ENCODE measurements around the gene MAST4.

MAST4 gene

DNA sequence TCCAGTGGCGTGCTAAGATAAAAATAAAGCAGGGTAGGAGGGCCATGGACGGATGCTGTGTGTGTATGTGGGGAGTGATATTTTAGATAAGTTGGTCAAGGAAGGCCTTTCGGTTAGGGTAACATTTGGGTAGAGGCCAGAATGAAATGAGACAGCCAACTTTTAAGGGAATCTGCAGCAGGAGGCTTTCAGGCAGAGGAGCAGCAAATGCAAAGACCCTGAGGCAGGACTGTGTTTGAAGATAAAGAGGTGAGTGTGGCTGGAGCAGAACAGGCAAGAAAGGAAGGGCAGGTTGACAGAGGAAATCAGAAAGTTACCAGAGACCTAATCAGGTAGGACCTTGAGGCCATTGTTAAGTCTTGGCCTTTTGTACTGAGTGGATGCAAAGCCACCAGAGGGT lies 106.2 kb downstream of the MAST4 start:
- no peak for DNase-seq

DNA sequence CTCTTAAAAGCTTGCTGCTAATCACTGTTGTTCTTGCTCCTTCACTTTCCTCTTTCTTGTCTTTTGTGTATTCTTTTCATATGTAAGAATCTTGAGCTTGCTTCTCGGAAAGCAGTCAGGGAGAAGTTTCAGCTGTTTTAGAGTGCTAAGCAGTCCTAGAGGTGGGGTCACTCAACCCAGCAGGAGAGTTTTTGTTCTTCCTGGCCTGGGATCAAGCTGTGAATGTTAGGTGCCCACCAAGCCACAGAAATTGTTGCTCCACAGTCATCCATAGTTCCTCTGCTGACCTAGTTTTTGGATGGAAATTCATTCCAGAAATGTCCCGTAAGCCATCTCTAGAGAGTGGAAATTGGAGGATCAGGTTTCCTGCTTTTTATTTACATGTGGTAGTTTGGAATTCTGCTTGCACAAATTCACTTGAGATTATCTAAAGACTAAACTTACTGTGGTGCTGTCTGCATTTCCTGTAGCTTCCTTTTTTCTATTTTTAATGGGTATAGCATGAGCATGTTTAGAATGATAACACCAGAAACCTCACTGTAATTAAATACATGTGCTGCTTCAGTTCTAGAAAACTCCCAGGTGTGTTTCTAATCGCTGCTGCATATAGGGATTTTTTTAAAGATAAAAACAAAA lies 108.7 kb downstream of the MAST4 start:
- DNase-seq: no peak

DNA sequence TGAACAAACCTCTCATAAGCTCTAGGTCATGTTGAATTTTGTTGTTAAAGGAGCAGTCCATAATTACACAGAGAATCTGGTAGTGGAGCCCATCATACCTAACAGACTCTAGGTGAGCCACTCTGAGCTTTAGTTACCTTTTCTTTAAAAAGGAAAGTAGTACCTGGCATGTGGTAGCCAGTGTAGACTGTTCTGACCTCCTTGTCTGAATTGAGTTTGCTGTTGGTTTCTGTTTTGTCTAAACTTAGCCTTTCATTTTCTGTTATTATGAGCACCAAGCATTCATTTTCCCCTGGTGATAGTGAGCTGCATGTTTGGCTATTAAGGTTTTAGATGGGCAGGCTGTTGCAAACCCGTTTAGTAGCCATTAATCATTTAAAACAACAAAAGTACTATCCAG lies 112.2 kb downstream of the MAST4 start:
- no peak for DNase-seq

DNA sequence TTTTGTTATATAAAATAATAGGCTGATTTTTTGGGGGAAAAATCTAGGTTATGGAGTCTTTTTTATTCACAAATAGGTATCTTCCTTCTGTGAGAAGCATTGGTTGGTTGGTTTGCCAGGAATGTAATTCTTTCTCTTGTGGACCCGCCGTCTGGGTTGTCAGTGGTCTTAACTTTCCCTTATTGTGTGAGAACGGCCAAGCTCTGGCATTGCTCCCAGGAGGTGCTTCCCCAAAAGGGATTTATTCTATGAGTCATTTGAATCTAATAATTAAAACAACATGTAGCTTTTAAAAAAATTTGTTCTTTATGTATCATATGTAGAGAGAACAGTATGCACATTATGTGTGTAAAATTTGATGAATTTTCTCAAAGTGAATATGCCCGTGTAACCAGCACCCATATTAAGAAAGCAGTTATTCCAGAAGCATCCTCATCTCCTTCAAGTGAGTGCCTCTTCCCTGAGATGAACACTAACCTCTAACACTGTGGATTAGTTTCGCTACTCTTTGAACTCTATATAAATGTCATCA lies 114.4 kb downstream of the MAST4 start:
- no peak for DNase-seq

DNA sequence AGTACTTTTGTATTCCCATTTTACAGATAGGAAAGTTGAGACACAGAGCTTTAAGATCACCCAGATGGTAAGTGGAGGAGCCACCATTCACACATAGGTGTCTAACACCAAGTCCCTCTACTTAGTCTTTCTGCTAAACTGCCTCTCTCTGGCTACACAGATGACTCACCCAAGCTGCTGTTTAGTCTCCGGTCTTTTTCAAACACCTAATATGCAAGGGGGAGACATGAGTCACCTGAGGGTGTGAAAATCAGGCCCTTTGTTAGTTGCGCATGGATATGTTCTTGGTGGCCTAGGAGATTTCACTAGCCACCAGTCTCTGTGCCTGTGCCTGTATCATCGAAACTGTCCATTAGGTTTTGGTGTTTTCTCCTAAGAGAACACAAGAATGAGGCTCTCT lies 117.8 kb downstream of the MAST4 start:
- peak; percentile 71 for DNase-seq

DNA sequence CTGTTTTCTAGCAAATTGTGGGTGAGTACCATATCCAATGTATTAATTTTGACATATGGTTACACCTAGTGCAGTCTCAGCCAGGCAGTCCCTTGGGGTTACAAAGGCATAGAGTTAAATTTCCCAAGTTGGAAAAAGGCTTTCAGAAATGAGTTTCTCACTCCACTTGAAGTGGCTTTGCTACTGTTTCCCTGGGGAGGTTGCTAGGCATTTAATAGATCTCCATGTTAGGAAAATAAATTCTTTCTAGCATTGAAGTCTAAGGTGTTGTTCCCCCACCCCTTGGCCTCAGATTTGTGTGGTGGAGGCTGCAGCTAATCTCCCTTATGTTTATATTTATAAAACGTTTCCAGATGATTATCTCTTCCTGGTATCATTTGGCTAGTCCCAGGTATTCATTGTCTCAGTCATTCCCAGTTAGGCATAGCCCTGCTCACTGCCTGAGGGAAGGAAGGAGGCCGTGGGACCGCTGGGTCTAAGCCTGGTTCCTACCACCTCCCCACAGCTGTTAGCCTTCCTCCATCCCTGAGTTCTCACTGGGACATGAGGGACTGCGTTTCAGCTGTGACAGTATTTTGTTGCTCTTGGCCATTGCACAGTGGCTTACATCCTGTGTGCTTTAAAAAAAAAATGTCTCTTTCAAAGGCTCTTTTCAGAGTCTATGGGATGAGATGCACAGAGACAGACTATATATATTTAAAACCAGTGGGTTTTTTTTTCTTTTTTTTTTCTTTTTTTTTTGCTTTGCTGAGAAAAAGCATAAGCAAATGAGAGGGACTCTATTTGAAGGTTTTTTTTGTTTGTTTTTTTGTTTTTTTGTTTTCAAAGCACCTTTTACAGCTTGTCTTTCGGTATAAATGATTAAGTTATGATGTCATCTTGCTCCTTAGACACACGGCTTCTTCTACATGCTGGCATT lies 121.5 kb downstream of the MAST4 start:
- no peak for DNase-seq

DNA sequence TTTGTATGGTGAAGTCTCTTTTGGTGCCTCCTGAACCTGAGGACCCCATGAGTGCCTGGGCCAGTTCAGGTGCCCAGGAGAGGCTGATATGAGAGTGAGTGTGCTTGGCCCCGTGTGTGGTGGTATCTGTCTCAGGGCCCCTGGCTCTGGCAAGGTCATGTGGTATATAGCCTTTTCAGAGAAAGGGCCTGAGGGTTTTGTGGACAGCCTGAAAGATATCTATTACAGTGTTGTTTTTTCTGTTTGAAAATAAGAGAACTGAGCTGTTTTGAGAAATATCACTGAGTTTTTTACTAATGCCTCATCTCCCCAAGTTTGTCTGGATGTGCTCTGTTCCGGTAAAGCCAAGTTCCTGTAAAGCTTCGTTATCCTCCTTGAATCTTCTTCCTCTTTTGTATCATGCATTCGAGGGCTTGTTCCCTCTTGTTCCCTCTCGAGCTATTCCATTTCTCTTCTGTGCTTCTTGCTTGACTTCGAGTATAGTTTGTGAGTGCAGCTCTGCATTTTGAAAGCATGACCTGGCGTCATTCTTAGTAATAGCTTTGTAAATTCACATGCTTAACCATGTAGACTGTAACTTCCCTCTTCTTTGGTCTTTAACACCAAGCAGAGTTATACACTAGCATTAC lies 122.3 kb downstream of the MAST4 start:
- no peak for DNase-seq

DNA sequence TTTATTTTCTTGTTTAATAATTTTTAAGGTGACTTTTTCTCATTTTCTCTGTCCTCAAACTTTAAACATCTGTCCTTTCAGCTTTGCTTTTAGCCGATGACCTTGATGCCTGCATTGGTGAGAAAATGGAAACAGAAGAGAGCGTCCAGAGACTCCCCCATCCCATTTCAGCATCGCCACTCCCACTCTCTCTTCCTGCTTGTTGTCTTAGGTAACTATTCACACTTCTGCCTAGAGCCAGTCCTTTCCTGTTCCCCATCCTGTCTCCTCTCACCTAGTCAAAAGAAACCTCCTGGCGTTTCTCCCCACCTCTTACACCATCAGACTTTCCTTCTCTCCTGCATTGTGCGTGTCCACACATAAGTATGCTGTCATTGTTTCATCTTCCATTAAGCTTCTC lies 124.6 kb downstream of the MAST4 start:
- no peak for DNase-seq

DNA sequence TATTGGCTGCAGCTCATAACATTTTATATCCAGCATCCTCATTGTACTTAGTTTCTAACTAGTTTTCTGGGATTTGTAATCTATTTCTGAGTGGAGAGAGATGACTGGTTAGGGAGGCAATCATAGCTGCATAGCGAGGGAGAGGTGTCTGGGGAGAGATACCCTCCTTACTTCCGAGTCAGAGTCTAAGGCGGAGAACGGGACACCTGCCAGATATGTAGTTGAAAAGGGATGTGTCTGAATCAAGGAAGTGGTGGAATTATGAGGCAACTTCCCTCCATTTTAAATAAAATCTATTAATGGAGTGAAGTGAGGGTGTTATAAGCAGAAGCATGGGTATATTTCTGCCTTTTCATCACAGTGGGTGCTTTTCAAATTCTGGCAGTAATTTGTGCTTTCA lies 126.5 kb downstream of the MAST4 start:
- no peak for DNase-seq

DNA sequence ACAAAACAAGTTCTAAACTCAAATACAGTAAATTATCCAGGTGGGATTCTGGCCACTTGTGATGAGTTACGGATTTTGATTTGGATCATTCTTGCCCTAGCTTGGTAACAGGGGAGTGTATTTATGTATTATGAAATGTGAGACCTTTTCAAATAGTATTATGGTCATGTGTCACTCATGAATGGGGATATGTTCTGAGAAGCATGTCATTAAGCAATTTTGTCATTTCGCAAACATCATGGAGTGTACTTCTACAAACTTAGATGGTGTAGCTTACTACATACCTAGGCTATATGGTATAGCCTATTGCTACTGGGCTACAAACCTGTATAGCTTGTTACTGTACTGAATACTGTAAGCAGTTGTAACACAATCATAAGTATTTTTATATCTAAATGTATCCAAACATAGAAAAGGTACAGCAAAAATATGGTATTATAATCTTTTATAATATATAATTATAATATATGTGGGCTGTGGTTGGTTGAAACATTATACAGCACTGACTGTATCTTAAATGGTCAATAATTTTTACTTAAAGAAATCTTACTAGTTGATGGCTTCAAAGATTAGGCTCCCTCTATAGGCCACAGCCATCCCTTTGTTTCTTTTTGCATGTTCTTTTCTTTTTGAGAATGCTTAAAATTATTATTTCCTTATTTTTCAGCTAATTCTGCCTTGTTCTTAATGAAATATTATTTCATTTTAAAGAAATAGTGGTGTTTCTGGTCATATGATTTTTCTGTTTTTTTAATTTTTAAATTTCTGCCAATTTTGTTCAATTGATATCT lies 128.4 kb downstream of the MAST4 start:
- DNase-seq: no peak

DNA sequence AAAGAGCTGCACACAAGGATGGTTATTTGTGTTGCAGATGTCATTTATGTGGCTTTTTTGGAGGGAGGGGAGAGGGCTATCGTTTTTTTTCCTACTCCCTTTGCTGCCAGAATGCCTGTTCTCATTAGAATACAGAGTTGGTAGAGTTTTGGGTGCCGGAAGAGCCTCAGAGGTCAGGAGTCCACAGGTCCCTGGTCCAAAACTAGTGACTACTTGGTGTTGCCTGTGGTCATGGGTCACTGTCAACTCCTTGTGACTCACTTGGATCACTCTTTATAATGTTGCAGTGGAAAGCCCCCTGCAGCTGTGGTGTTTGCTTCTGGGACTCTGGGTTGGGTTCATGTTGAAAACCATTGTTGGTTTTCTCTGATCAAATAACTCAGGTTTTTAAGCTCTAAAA lies 131.4 kb downstream of the MAST4 start:
- no peak for DNase-seq

DNA sequence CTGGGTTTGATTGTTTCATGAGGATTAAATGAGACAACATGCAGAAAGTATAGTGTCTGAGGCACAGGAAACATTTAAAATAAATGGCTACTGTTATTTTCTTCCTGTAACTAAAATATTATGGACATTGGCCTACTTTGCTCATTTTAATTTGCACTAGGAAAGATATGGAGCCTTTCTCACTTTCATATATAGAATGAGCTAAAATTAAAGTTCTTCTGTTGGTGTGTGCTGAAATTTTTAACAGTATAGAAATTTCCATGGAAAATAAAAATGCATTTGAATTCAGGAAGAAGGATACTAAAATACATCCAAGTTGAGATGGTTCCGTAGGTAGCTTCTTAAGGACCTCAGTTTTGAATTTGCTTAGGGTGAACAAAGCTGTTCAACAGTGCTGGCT lies 131.9 kb downstream of the MAST4 start:
- DNase-seq: no peak

DNA sequence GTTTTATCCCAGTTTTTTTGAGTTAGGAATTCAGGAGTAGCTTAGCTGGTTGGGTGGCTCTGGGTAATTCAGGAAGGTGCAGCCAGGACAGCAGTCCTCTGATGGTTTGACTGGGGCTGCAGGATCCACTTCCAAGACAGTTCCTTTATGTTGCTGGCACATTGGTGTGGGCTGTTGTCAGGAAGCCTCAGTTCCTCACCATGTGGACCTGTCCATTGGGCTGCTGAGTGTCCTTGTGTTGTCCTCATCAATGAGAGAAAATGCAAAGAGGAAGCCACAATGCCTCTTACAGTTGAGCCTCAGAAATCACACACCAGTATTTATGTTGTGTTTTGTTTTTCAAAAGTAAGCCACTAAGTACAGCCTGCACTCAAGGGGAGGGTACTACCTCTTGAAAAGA lies 140.9 kb downstream of the MAST4 start:
- DNase-seq: no peak

DNA sequence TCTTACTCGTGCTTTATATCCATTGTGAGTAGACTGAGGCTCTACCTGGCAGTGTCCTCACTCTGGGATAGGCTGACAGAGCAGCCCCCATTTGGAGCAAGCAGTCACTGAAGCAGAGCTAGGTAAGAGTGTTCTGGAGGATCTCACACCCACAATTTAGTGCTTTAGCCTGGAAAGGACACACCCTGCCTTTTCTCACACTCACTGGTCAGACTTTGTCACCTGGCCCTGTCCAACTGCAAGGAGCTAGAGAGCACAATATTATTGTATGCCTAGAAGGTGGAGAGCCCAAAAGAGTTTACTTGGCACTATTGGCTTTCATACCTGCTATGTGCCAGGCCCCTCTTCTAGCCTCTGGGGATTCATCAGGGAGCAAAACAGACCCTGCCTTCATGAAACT lies 141.9 kb downstream of the MAST4 start:
- no peak for DNase-seq

DNA sequence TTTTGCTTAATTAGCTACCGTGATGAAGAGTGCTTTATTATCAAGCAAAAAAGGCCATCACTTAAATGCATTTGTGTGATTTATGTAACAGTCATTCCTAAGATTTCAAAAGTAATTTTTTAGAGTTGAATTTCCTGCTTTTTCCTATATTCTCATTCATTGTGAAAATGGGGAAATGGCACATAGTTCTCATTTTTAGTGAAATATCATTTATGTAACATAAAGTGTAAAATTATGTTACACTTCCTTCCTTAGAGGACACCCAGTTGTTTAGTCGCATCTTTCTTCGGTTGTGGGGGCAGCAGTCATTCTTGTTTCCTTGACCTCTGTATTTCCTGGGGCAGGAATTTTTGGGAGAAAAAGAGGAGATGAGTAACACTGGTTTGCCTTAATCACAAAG lies 142.8 kb downstream of the MAST4 start:
- no peak for DNase-seq

DNA sequence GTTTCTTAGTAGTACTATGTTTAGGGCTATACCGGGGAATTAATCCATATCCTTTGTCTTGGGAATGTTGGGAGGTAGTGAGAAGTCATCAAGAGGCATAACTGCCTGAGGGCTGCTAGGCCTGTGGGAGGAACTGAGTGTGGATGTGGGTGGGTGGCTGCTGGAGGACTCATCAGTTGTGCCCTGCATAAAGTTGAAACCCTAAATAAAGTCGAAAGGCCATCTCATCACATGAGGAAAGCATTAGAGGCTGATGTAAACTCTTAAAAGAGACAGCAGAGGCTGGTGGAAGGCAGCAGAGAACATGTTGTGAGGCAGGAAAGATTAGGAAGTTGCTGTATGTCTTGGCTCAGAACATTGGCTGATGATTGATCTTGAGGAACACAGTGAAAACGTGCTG lies 143.8 kb downstream of the MAST4 start:
- DNase-seq: no peak

DNA sequence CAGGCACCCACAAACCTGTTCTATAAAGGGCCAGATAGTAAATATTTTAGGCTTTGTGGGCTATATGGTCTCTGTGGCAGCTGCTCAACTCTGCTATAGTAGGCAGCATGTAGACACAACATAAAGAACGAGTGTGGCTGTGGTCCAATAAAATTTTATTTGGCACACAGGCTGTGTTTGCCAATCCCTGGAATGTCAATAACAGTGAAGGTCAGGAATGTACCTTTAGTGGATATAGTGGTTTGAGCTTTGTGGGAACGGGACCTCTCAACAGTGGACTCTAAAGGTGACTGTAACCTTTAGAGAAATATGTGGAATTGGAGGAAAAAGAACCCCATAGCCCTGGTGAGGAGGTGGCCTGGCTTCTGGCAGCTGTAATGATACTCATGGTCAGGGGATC lies 145.2 kb downstream of the MAST4 start:
- DNase-seq: no peak

DNA sequence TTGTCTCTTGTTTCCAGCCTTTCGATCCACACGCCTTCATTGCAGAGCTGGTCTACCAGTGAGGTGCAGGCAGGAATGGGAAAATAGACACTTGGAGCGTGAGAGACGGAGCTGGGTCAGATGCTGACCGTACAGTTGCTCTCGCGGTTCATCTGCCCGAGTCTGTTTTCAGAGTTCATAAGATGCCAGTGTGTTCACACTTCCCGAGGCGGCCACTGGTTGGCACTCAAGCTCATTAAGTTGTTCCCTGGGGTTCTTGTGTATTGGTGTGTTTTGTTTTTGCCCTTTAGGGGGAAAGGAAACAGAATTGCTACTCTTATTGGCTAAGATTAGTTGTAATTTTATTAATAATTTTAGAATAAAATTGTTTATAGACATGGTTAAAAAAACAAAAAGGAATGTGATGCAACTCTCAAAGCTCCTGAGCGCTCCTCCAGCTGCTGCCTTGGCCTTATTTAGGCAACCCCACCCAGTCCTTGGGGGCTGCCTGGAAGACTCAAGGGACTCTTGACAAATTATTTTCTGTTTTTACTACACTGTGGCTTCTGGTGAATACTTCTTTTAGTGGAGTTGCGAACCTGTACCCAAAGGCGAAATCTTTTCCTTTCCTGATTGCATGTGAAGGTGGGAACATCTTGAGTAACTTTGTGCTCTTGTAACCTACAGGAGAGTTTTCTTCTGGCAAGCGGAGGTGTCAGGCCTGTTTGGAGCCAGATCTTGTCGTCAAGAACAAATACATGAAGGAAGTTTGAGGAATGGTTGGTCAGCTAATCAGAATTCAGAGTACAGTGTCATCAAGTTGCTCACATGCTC lies 146.1 kb downstream of the MAST4 start:
- no peak for DNase-seq

DNA sequence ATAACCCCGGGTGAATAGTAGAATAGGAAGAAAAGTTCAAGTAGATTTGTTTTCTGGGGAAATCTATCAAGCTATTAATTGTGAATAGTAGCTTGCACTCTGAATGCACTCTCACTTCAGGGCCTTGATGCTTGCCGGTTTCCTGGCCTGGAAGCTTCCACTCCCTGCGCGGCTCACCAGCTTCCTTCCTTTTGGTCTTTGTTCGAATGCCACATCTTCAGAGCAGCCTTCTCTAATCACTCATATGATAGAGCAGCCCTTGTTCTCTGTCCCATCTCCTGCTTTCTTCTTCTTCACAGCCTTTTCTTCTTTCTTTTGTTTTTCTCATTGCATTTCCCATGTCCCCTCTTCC lies 146.7 kb downstream of the MAST4 start:
- no peak for DNase-seq

DNA sequence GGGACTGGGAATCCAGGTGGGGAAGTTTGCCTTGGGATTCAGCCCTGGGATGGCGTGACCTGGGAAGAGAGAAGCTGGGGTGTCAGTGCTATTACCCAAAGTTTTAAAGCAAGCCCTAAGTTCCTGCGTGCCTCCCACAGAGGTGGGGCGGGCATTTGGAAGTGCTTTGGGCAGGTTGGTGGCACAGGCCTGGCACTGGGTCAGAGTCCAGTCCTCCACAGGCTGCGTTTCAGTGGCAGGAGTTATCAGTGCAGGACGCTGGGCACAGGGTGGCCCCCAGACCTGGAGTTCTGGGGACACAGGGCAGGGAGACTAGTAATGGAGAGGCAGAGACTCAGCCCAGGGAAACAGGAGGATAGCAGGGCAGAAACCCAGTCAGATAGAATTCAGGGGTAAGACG lies 147.2 kb downstream of the MAST4 start:
- DNase-seq: no peak

DNA sequence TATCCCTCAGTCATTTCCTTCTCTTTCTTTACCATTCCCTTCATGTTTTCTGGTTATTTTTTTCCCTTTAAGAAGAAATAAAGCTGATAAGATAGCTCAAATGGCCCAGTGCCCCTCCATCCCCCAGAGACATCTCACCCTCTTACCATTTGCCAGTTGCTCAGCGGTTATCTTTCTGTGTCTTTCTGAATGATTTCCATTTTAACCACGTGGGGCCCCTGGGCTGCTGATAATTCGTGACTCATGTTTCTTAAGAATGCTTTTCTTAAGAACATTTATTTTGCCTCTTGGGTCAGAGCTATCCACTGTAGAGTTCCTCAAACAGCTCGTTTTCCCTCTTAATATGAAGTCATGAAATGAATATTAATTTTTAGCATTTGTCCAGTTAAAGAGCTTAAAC lies 147.8 kb downstream of the MAST4 start:
- DNase-seq: no peak

DNA sequence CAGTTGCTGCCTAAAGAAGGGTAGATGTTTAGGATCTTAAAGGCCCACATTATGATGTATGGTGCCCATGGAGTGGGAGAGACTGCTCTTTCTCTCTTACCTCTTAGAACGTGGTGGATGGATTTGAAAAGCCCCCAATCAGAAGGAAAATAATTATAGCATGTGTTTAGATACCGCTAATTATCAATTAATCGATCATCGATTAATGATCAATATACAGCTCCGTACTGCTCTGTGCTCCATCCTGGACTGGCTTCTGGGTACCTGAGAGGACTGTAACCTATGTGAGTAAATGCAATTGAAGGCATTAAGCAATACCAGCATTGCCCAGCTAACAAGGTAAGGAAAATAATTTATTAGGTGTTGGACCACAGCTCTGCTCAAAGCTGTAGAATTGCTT lies 149.1 kb downstream of the MAST4 start:
- DNase-seq: no peak
